K562 (cell line): Measurements from ENCODE around the gene ALDH3B2. TPM values are rescaled to one million over a fixed set of nuclear protein-coding genes. Genes with fewer than 3 reads are reported as not detected.

ENCODE experiments used
- AFF1 ChIP-seq, 2 experiments: fragments of 450-650 bp; IDR thresholded peaks; 2 replicates each; pipeline ENCODE4 v1.6.1; 2018; ENCODE audit warnings: mild to moderate bottlenecking in 2 of 2, low read depth in 1 of 2; ENCODE audit not compliant: partially characterized antibody in 2 of 2
- DMBX1 ChIP-seq: fragments of 250-450 bp; sonication (Bioruptor Pico); IDR thresholded peaks from 2 replicates; pipeline ENCODE4 v1.8.0; 2022; ENCODE audit warnings: inconsistent platforms, mild to moderate bottlenecking, moderate library complexity, borderline replicate concordance
- GABPB1 ChIP-seq: sonication (generic); formaldehyde crosslinking; IDR thresholded peaks from 2 replicates; pipeline ENCODE4 v1.8.0; 2022; ENCODE audit warnings: mild to moderate bottlenecking, missing genetic modification reagents
- HINFP ChIP-seq: fragments of 450-650 bp; conservative IDR thresholded peaks from 2 replicates; pipeline ENCODE4 v1.6.1; 2016; ENCODE audit warnings: missing genetic modification characterization, low read depth, mild to moderate bottlenecking, control low read depth, missing compliant biosample characterization
- MBD1 ChIP-seq: fragments of 250-450 bp; sonication (Bioruptor Pico); IDR thresholded peaks from 2 replicates; pipeline ENCODE4 v1.8.0; 2022; ENCODE audit warnings: inconsistent platforms
- PHF21A ChIP-seq: fragments of 450-650 bp; IDR thresholded peaks from 2 replicates; pipeline ENCODE4 v1.6.1; 2017; ENCODE audit warnings: low read depth, borderline replicate concordance
- RERE ChIP-seq: sonication (generic); formaldehyde crosslinking; IDR thresholded peaks from 2 replicates; pipeline ENCODE4 v1.8.0; 2023; ENCODE audit warnings: missing genetic modification reagents, mild to moderate bottlenecking, borderline replicate concordance
- ZMIZ1 ChIP-seq, 2 experiments: fragments of 150-350 bp in 1 of 2; IDR thresholded peaks; 2 replicates each; pipeline ENCODE4 v1.6.1; 2012 to 2016; ENCODE audit warnings: low read depth in 2 of 2, low read length in 2 of 2, mild to moderate bottlenecking in 1 of 2, moderate library complexity in 1 of 2
- polyA plus RNA-seq, 8 experiments: library from polyadenylated mRNA; depleted of rRNA in 4 of 8; stranded (reverse) in 5 of 8; unstranded in 3 of 8; fragments of >200 nt; fragmentation: Nextera tagmentation in 2 of 8; fragmentation: Illumina TruSeq in 1 of 8; extraction: Ambion mirVana in 2 of 8; extraction: Trizol in 1 of 8; gene quantifications; 2 replicates each; pipeline versions ENCODE4 v1.2.1 to v1.2.3, GENCODE V29; 2011 to 2014; ENCODE audit warnings: inconsistent platforms in 1 of 8, missing spikeins in 1 of 8
- total RNA-seq, 7 experiments: library from RNA; depleted of rRNA in 6 of 7; stranded (reverse); fragments of >200 nt in 6 of 7; fragmentation: Illumina TruSeq in 2 of 7; extraction: Trizol in 2 of 7; gene quantifications; 2 replicates each; pipeline versions ENCODE4 v1.2.1 to v1.2.3, GENCODE V29; 2011 to 2021; ENCODE audit warnings: low replicate concordance in 1 of 7

The ALDH3B2 gene
- total and polyA plus RNA-seq, 9 of the 15 experiments (the other 6 are each of a cell fraction or from before 2014, with no cell fraction given): not detected

- TF ChIP-seq AFF1 (IDR thresholded peaks at IDR 0.05; ENCODE audit: low read depth in 1 of 2, partially characterized antibody in 2 of 2) (peak in 1 of 2 experiments; percentile 58), RERE (CRISPR knock-in tag) (no peak), GABPB1 (CRISPR knock-in tag) (peak; percentile 84), PHF21A (no peak), ZMIZ1 (IDR thresholded peaks at IDR 0.05; ENCODE audit: low read depth in 2 of 2, low read length in 2 of 2) (no peak), DMBX1 (no peak), HINFP (no peak), MBD1 (CRISPR knock-in tag) (no peak)
Measured at GRCh38 chr11:67630228-67630942, 44.0 kb downstream of the ALDH3B2 start (continued).
